GM12864 (cell line): ENCODE measurements around the gene ZNF487.

ENCODE experiments used
- DNase-seq: peaks from one replicate; pipeline ENCODE4 v3.0.0-alpha.2; 2011; ENCODE audit warnings: low read depth
- H3K4me3 ChIP-seq: 2 replicates; pipeline ENCODE4 v1.5.1; 2011; ENCODE audit warnings: mild to moderate bottlenecking, low read depth, low read length, control low read depth
- CTCF ChIP-seq: IDR thresholded peaks from 2 replicates; pipeline ENCODE4 v1.5.1; 2011; ENCODE audit warnings: low read depth, mild to moderate bottlenecking, moderate library complexity, low read length, control low read depth, inconsistent platforms; ENCODE audit errors: missing control alignments

ZNF487 gene

GRCh38 chr10:43399320-43400310 lies 37.3 kb upstream of the ZNF487 start:
- H3K4me3 ChIP-seq, result peak overlapping the region; percentile 20
- DNase-seq, result no peak
- TF ChIP-seq CTCF, result no peak

- peak overlapping the region; percentile 30 for H3K4me3 ChIP-seq
- no peak for DNase-seq
- TF ChIP-seq CTCF, result no peak
These were observed 35.3 kb upstream of the ZNF487 start for GRCh38 chr10:43401627-43402026.

- no peak overlapping the region for H3K4me3 ChIP-seq
- TF ChIP-seq CTCF, result no peak
- no peak for DNase-seq
These were observed 34.7 kb upstream of the ZNF487 start for GRCh38 chr10:43402176-43402575.

- H3K4me3 ChIP-seq, result no peak overlapping the region; the same call in 1 of the 2 replicates
These were observed 33.9 kb upstream of the ZNF487 start for GRCh38 chr10:43402880-43403452.

GRCh38 chr10:43403911-43404703 lies 32.8 kb upstream of the ZNF487 start:
- no peak for TF ChIP-seq CTCF
- DNase-seq, result no peak
- H3K4me3 ChIP-seq, result peak overlapping the region; percentile 96

More at GRCh38 chr10:43402880-43403452, 33.9 kb upstream of the ZNF487 start:
- DNase-seq, result no peak
- TF ChIP-seq CTCF, result no peak

GRCh38 chr10:43404704-43405084 lies 32.2 kb upstream of the ZNF487 start:
- H3K4me3 ChIP-seq, result peak overlapping the region; percentile 96
- TF ChIP-seq CTCF, result no peak
- DNase-seq, result no peak
